Heart left ventricle (tissue), 13 donors: Measurements from ENCODE around the gene ATP6V1G2.

Source experiments
- POLR2A ChIP-seq, 2 donors: fragments of 450-650 bp; IDR thresholded peaks; one replicate each; pipeline ENCODE4 v1.6.1; 2017; ENCODE audit warnings: antibody characterized with exemption in 2 of 2, mild to moderate bottlenecking in 2 of 2, moderate library complexity in 2 of 2
- TF ChIP-seq, protein P1 (sequence below), 12 donors: fragments of 200-600 bp; sonication (generic) in 4 of 12; IDR thresholded peaks; one replicate each; pipeline versions ENCODE4 v1.5.0 to v1.8.0; 2018 to 2022; ENCODE audit warnings: antibody characterized with exemption in 12 of 12, mild to moderate bottlenecking in 5 of 12
- donor health status: ischemic (EF 13 %, LVEDD 7.1; RV severe dilation, severe dysfunction).
- donor health status: DM: no; HTN: yes; CAD: no.
- donor health status: DM: no; HTN: no; CAD: no.
- donor health status: ischemic (EF 25% LVEDD 6.9; RV normal size, moderate dysfunction).
- donor health status: ischemic (EF 25% LVEDD 5.7; RV mildly dilated, moderate dysfunction).
- donor health status: ischemic (EF 35%, LVEDD 5.7; RV mildly dilated, moderate dysfunction).
- donor health status: nonischemic (EF 11% LVEDD 7.7; RV severe dilation, severe dysfunction).
- donor health status: DM: yes; HTN: yes; CAD: no.
- donor health status: PGD.
- donor health status: ischemic (EF 29% LVEDD 5.4; RV normal size, mild dysfunction).
- donor health status: nonischemic (EF 23%, LVEDD 6.1; RV moderate dilation, normal function).

DNA sequence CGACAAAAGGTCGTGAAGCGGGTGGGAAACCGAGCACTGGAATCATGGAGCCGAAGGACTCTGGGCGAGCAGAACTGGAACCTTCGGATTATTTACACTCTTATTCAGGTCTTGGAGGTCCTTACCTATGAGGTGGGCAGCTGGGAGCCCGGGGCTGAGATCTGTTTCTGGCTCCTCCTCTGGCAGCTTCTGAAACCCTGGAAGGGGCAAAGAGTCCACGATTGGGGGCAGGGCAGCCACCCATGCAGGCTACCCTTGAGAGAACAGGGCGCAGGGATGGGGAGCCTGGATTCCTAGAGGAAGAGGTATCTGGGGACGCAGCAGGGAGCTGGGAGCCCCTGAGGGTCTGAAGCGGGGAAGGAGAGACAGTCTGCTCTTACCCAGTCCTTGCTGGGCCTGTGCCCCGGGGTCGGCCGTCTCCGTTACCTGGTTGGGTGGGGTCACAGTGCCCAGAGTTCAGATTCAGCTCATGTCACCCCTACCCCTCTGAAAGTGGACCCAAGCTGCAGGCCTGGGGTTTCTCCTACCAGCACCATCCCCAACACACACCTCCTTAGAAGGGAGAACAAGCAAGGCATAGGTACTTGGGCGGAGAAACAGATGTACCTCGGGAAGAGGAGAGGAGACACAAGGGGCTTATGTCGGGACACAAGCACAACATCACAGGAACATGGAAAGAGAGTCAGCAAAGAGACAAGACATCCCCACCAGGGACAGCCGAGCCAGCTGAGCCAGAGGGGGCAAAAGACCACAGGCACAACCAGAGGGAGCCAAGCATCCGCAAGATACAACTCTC lies 35.2 kb upstream of the ATP6V1G2 start:
- no peak for TF ChIP-seq POLR2A (IDR thresholded peaks at IDR 0.05)
- TF ChIP-seq, protein P1, sequence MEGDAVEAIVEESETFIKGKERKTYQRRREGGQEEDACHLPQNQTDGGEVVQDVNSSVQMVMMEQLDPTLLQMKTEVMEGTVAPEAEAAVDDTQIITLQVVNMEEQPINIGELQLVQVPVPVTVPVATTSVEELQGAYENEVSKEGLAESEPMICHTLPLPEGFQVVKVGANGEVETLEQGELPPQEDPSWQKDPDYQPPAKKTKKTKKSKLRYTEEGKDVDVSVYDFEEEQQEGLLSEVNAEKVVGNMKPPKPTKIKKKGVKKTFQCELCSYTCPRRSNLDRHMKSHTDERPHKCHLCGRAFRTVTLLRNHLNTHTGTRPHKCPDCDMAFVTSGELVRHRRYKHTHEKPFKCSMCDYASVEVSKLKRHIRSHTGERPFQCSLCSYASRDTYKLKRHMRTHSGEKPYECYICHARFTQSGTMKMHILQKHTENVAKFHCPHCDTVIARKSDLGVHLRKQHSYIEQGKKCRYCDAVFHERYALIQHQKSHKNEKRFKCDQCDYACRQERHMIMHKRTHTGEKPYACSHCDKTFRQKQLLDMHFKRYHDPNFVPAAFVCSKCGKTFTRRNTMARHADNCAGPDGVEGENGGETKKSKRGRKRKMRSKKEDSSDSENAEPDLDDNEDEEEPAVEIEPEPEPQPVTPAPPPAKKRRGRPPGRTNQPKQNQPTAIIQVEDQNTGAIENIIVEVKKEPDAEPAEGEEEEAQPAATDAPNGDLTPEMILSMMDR (IDR thresholded peaks at IDR 0.05), result no peak
